ENCODE measurements around the gene SGMS1.
"Not testable (repeated sequence)": the region's sequence is repeated elsewhere in the genome, so short reads cannot be mapped to it uniquely, and the experiment has no call there.

SGMS1 gene

DNA sequence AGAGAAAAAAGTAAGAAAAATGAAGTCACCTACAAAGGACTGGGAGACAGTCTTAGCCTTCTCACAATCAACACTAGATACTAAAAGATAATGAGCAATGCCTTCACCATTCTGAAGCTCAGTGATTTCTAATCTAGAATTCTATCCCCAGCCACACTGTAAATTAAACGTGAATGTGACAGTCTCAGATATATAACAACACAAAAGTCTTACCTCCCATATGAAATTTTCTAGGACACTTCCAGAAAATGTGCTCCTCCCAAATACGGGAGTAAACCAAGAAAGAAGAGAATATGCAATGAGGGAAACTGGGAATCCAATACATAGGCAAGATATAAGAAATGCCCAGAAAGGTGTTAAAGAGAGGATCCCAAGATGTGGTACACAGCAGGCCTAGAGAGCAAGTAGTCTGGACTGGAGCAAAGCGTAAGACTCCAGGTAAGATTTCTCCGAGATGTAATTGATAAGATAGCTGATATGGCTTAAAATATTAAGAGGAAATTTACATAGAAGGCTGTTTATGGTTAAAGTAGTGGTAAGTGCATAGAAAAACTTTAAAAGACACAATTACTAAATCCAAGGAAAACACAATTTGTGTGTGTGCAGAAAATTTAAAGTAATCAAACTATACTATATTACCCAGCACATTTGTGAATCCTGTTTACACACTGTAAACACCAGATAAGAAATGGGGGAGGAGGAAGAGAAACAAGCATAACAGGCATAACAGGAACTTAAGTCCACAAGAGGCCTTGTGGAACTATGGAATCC, 44.1 kb downstream of the SGMS1 start:
- no peak for DNase-seq

DNA sequence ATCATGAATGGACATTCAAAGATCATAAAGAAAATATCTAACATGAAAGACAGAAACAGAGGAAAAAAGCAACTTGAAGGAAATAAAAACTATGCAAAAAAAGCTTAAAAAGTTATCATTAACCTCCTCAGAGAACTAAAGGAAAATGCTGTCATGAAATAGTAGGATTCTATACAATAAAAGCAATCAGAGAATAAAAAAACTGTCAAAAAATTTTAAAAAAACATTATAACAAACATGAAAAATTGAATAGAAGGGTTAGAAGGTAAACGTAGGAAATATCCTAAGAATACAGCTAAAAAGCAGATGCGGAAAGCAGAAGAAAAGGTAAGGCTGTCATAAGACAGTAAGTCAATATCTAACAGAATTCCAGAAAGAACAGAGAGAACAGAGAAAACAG, 44.8 kb downstream of the SGMS1 start:
- DNase-seq: no peak

DNA sequence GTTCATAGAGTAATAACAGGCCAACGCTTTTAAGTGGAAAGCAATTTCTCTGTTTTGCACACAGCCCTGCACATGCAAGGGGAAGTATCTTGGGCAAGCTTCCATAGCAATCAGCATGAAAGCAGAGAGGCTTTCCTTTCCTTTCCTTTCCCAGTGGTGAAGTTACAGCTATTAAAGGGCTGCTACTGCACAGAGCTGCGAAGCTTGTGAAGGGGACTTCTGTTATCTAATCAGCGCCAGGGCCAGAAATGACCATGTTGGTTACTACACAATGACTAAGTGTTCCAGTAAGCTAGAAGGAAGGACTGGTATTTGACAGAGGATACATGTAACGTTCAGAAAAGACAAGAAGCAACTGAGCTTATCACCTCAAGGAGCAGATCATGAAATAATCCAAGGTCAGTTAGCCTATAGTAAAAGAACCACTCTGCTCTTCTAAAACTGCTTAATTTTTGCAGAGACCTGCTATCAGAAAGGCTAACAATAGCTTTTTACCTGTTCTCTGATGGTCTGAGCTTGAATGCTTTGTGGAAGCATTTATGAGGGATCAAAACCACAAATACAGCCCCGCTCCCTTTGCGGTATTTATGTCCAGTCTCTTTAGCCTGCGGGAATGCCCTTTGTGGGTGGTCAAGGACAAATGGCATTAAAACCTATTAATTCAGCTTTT, 45.9 kb downstream of the SGMS1 start:
- no peak for DNase-seq

DNA sequence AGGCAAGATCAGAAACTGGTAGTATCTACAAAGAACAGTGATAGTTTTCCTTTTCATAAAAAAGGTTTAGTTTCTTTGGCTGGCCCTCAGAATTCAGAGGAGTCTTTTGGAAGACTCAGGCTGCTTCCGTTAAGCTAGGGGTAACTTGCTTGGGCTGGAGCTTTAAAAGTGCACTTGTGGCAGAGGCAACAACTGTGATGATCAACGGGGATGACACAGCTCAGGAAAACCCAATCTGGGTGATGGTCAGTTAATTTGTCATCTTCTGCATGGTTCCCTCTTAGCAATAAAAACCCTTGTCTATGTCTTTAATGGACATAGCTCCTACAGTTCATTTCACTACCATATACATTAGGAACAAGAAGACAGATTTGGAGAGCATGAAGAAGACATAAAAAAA, 46.7 kb downstream of the SGMS1 start:
- DNase-seq: no peak

DNA sequence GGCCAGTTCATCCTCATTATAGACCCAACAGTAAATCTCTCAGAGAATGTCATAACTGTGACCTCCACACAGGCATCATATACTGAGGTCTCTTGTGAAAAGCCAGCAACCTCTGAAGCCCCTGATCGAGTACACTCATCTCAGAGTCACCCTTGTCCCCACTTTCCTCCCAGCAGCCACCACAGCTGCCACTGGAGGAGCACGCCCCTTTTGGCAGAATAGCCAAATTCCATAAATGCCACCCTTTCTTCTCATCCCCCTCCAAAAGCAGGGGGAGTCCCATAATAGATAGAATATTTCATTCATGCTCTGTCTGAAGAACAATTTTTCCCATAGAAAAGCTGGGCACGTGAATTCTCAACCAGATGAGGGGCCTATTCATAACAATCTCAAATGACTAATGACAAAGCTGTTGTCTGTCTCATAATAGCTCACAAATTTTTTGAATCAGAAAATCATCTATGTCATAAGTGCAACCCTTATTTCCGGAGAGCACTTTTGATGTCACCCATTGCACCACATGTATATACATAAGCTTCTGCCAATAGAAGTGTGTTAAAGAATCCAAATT, 47.4 kb downstream of the SGMS1 start:
- no peak for DNase-seq

DNA sequence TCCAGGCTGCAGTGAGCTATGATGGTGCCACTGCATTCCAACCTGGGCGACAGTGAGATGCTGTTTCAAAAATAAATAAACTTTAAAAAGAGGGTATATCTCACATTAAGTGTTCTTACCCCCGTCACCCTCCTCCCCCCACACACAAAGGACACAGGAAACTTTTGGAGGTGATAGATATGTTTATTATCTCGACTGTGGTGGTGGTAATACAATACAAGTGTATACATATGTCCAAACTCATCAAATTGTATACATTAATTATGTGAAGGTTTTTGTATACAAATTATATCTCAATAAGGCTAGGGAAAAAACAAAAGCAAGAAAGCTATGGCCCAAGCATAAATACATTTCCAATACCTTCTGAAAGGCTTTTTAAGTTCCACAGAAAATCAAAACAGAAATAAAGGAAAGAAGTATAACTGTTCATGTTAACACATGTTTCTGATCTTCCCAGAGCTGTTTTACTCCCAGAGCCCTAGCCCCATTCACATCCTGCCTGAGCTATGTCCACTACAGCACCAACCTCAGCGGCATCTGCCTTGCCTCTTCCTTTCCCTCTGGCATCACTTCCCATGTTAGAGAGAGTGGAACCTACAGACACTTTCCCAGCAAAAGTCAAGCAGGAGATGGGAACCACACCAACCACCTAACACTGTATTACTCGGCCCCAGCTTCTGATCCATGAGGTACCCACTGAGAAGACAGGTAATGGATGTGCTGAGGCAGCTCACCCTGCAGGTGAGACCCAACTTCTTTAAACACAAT, 48.1 kb downstream of the SGMS1 start:
- DNase-seq: no peak

DNA sequence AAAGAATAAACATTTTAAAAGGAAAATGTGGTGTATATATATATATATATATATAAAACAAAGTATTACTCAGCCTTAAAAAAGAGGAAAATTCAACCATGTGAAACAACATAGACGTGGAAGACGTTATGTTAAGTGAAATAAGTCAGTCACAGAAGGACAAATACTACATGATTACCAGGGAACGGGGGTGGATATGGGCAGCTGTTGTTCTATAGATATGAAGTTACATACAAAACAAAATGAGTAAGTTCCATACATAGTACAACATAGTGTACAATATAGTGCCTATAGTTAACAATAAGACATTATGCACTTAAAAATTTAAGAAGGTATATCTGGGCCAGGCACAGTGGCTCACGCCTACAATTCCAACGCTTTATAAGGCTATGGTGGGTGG, 48.8 kb downstream of the SGMS1 start:
- no peak for DNase-seq

DNA sequence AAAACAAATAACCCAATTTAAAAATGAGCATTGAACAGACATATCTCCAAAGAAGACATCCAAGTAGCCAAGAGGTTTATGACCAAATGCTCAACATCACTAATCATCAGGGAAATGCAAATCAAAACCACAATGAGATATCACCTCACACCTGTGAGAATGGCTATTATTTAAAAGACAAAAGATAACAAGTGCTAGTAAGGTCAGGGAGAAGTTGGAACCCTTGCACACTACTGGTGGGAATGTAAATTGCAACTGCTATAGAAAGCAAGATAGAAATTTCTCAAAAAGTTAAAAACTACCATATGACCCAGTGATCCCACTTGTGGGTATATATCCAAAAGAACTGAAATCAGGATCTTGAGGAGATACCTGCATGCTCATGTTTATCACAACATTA, 49.5 kb downstream of the SGMS1 start:
- no peak for DNase-seq

DNA sequence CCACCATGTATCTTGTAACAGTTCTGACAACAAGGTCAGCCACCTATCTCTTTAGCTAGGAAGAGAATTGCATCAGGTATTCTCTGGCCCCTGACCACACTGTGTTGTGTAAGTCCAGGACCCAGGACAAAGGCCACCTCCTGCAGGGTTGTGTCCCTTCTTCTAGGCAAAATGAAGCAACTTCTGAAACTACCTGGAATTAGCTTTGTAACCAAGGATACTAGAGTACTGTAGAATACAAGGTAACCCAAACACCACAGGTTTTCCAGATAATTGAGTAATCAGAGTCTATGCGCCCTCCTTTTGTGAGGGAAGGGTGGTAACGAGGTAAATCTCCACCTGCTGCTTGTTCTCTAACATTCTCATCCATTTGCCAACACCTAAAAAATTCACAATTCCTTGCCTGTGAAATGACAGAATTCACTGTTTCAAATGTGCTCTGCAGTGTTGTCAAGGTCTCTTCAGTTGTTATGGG, 51.7 kb downstream of the SGMS1 start:
- DNase-seq: no peak

DNA sequence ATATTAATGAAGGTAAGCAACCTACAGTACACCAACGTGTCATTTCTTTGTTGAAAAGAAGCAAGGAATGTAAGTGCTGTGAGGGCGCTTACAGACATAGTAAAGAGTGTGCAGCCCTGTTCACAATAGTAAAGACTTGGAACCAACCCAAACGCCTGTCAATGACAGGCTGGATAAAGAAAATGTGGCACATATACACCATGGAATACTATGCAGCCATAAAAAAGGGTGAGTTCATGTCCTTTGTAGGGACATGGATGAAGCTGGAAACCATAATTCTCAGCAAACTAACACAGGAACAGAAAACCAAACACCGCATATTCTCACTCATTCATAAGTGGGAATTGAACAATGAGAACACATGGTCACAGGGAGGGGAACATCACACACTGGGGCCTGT, 55.0 kb downstream of the SGMS1 start:
- DNase-seq: not testable (repeated sequence)

DNA sequence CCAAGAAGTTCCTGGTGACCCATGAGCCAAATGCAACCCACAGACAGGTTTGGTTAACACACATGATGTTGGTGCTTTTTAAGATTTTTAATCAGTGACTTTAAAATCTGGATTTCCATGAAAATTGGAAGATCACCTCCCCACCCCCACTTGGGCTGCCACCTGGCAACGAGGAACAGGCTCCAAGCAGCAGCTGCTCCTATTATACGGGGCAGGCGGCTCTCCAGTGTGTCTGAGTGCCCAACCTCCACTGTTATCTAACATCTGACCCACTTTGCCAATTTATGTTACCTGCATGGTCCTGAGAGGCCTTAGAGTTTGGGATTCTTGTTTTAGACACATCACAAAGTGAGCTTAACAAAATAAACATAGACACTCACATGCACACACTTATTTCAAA, 56.4 kb downstream of the SGMS1 start:
- DNase-seq: no peak

DNA sequence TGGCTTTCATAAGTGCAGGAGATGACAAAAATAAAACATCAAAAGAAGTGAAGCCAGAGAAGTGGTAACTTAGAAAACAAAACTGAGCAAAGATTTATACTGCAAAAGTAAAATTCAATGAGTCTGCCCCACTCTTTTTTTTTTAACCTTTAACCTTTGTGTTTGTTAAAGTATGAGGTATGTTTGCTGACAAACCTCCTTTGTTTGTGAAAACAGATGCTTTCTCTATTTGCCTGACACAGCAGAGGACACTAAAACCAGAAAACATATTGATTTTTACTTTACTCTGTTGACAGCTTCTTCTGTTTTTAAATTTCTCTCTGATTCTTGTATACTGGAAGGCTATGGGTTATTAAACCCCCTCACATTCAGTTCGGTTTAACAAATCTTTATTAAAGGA, 57.6 kb downstream of the SGMS1 start:
- DNase-seq: no peak

DNA sequence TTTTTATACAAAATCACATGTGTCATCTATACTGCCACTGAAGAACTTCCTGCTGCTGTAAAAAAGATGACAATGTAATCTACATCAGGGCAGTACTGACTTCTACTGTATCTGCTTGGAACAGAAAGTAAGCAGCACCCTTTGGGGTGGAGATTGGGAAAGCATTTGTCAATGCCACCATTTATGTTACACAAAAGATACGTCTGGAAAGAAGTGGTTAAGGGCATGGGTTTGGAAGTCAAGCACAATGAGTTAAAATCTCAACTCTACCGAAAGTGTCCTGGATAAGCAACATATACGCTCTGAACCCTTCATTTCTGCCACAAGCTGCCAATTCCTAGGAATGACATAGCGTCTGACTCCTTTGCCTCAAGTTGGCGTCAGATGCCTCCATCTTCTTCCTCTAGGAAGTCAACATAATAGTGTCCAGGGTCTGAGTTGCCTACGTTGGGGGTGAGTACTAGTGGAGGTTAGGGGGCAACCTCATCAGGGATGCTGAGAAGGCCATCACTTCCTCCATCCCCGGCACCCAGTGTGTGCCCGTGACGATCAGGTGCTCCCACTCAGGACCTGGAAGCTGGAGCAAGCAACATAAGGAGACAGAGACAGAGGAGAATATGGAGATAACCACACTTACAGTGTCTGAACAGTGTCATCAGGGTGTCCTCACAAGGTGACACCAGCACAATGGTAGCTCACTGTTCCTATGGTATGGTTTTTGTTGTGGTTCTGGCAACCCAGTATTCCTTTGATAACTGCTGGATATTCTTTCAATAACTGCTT, 58.3 kb downstream of the SGMS1 start:
- DNase-seq: no peak

DNA sequence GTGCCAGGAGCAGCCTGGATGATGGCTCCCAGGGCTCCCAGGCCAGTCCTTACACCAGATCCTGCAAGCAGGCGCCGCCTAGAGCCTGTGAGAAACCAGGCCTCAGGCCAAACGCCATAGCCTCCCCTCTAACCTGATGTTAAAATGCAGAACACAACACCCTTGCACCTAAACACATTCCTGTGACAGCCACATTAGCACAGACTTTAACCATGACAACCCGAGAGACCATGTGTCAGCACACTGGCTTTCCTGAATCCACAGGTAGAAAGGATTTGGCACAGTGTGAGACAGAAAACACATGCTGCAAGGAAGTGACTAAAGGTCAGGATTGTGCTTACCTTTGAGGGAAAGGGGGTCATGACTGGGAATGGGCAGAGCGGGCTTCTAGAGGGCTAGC, 59.9 kb downstream of the SGMS1 start:
- no peak for DNase-seq

DNA sequence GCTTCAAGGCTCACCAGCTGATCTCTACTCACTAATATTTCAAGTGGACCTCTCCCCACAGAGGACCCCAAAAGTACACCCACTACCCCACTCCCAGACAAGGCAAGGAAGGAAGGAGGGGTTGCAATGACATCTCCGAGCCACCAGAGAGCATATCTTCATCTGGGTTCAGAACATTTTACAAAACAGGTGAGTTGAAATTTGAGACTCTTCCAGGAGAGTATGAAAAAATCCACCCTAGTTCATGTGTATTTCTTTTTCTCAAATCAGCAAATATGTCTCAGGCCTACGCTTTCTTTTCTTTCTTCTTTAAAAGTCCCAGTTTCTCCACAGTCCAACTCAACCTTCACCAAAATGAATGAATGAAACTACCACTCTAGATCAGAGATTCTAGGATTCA, 61.9 kb downstream of the SGMS1 start:
- DNase-seq: no peak

DNA sequence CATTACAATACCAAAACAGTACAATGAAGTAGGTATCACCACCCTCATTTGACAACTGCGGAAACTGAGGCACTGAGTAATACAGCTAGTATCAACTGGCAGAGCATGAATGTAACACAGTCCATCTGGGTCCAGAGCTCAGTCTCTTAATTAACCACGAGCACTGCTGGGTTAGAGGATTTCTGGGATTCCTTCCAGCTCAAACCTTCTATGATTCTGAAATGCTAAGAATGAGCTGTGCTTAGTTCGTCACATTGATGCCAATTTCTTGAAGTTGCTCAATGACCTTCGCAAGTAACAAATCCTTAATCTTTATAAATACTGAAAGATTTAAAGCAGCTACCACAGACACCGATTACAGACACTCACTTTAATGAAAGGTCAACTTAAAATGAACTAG, 62.5 kb downstream of the SGMS1 start:
- no peak for DNase-seq

DNA sequence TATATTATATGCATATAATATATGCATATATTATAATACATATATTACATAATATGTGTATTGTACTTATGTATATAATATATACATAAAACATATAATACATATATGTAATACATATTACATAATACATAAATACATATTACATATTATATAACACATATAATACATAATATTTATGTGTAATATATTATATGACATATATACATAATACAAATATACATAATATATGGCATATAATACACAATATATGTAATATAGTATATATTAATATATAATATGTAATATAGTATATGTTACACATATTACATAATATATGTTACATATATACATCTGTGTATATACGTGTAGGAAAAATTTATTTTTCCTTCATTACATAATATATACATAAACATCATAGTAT, 63.4 kb downstream of the SGMS1 start:
- DNase-seq: no peak

DNA sequence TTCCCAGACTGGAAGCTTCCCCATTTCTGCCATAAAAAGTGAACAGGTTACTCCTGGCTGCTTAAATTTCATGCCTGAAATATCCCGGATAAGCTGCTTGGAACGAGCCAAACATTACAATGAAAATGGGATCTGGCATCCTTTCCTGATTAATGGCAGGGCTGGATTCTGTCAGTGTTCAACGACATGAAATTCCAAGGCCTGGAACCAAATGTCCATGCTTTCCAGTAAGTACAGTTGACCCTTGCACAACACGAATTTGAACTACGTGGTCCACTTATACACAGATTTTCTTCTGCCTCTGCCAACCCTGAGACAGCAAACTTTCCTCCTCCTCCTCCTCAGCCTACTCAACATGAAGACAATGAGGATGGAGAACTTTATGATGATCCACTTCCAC, 65.4 kb downstream of the SGMS1 start:
- DNase-seq: no peak

DNA sequence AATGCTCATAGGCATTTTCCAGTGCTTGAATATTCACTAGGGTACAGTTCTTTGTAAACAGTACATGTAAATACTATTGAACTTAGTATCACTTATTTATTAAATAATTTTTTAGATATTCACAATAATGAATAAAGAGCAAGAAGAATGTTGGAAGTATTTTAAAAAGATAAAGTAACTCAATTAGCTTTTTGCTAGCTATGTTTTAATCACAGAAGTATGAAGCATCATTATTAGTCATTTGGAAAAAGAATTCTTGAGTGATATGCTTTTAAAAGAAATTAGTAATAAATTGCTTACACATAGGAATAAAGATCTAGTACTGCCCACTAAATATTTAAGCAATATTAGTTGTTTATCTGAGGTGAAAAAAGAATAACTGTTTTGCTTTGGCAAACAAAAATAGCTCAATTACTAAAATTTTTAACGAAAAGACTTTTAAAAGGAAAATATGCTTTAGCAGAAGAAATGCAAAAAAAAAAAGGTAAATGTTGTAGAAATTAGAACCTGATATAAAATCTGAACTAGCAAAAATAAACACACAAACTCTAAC, 66.5 kb downstream of the SGMS1 start:
- no peak for DNase-seq

DNA sequence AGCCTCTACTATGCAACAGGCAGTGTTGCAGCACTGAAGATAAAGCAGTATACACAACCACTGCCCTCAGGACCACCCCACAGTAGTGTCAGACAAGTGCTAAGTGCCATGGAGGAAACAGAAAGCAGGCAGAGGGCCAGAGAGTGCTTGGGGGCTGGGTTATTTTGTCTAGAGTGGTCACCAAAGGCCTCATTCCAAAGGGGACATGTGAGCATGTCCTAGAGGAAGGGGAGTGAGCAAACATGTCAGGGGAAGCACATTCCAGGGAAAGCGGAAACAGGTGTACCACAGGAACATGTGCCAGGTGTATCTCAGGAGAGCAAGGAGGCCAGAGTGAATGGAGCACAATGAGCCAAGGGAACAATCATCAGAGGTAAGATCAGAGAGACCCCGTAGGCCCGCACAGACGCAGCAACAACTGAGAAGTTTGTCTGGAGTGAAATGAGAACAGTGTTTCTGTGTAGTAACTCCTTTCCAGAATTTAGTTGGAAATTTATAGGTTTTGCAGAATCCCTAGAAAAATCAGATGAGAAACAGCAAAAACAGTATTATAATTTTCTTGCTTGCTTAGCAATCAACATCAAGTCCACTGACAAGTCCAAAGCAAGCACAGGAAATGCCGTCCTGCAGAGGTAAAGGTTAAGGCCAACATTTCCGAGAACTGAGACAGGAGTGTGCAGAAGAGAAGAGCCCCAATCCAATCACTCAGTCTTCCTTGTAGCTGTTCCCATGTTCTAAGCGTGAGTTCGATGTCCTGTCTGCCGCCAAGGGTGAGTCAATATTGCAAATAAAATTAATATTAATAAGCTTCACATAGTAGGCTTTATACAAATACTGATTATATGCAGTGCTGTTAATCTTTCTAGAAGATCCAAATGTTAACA, 67.3 kb downstream of the SGMS1 start:
- no peak for DNase-seq

DNA sequence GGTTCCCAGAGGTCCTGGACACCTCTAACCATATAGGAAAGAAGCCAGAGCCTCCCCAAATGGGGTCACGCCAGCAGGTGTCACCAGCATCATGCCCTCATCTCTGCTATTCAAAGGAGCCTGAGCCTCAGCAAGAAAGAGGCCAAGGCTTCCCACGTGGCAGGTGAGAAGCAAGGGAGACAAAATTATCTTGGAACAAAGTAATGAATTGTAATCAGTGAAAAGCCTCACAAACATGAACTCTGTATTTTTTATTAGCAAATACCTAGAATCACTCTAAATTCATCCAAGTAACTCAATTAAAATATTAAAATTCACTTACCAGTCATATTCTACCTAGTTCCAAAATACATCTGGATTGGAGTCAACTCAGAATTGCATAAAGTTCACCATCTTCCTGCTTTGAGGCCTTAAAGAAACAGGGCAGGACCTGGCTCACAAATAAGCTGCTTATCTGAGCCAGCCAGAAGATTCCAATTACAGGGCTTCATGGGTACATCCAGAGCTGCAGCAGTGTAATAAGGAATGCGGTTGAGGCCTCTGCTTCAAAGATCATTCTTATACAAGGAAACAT, 68.7 kb downstream of the SGMS1 start:
- DNase-seq: no peak

Data from effector CD8-positive, alpha-beta T cell (primary cell).